Right kidney (tissue), 1 donor: Measurements from ENCODE around the gene NT5C1B.

Experiments
- DNase-seq: peaks from one replicate; pipeline ENCODE4 v3.0.0-alpha.2; 2016

NT5C1B gene

GRCh38 chr2:18599509-18600254 is 10.3 kb upstream of the NT5C1B start:
- DNase-seq: no peak

GRCh38 chr2:18598848-18599484 is 9.6 kb upstream of the NT5C1B start:
- no peak for DNase-seq

- DNase-seq: no peak
Observed at GRCh38 chr2:18597618-18598017, 8.2 kb upstream of the NT5C1B start.

GRCh38 chr2:18596993-18597392 is 7.6 kb upstream of the NT5C1B start:
- no peak for DNase-seq

- no peak for DNase-seq
Observed at GRCh38 chr2:18593496-18593895, 4.1 kb upstream of the NT5C1B start.

GRCh38 chr2:18592372-18592771 is 3.0 kb upstream of the NT5C1B start:
- no peak for DNase-seq

- no peak for DNase-seq
Observed at GRCh38 chr2:18588802-18589201, 567 bp downstream of the NT5C1B start.

GRCh38 chr2:18588049-18588448 is 1.3 kb downstream of the NT5C1B start:
- no peak for DNase-seq

- no peak for DNase-seq
Observed at GRCh38 chr2:18585526-18585925, 3.8 kb downstream of the NT5C1B start.

GRCh38 chr2:18584608-18584954 is 4.8 kb downstream of the NT5C1B start:
- DNase-seq: no peak

GRCh38 chr2:18583905-18584607 is 5.3 kb downstream of the NT5C1B start:
- no peak for DNase-seq

- no peak for DNase-seq
Observed at GRCh38 chr2:18580606-18581005, 8.8 kb downstream of the NT5C1B start.

- DNase-seq: no peak
Observed at GRCh38 chr2:18578033-18578432, 11.3 kb downstream of the NT5C1B start.

- DNase-seq: no peak
Observed at GRCh38 chr2:18566145-18566769, 23.1 kb downstream of the NT5C1B start.

GRCh38 chr2:18560797-18561085 is 28.6 kb downstream of the NT5C1B start:
- no peak for DNase-seq

GRCh38 chr2:18560031-18560796 is 29.2 kb downstream of the NT5C1B start, which contains the start of gene RDH14:
RDH14 (minus strand) TSS chr2:18560653; CDS start chr2:18560572, 81 bp downstream.
- DNase-seq: peak; percentile 98

GRCh38 chr2:18559531-18560030 is 29.8 kb downstream of the NT5C1B start:
- DNase-seq: peak; percentile 68

GRCh38 chr2:18558458-18558857 is 30.9 kb downstream of the NT5C1B start:
- DNase-seq: no peak

- no peak for DNase-seq
Observed at GRCh38 chr2:18557121-18557520, 32.2 kb downstream of the NT5C1B start.

- no peak for DNase-seq
Observed at GRCh38 chr2:18552351-18553077, 36.9 kb downstream of the NT5C1B start.

- no peak for DNase-seq
Observed at GRCh38 chr2:18551623-18552022, 37.7 kb downstream of the NT5C1B start.

- DNase-seq: no peak
Observed at GRCh38 chr2:18551169-18551568, 38.2 kb downstream of the NT5C1B start.
